Posterior vena cava (tissue), 2 donors: Measurements from ENCODE around the gene NFIL3. TPM values are rescaled to one million over a fixed set of nuclear protein-coding genes. Genes with fewer than 3 reads are reported as not detected.
"Not testable (repeated sequence)": the region's sequence is repeated elsewhere in the genome, so short reads cannot be mapped to it uniquely, and the experiment has no call there.

ENCODE experiments used
- DNase-seq: peaks from one replicate; pipeline ENCODE4 v3.0.0-alpha.2; 2020; ENCODE audit warnings: low spot score
- intact Hi-C, 2 donors: fragments of 100-400 bp; cut with DNase I; formaldehyde crosslinking; loops; one replicate each; pipeline versions ENCODE4 v1.14.1 to v1.14.2; 2022 to 2023
- long read RNA-seq, 2 donors: library from polyadenylated mRNA; unstranded; transcript quantifications; one replicate each; pipeline ENCODE4 v2.0.0, GENCODE V29; 2020 to 2021
- total RNA-seq, 2 donors: library from RNA; stranded (reverse); fragmentation: NEBNext Ultra II Directional; extraction: Animal tissue kit (Norgen Biotek cat#: 25700); gene quantifications; one replicate each; pipeline ENCODE4 v1.2.1, GENCODE V29; 2021
- donor health status: DM: yes; HTN: yes; CAD: no.
- donor health status: DM: yes; HTN: yes; CAD: no.

Gene NFIL3
- total RNA-seq: 10 to 100 TPM; 38.9 to 73.7 TPM
- long read RNA-seq, donor 1, transcript NFIL3-201 (2 exons, 2,085 nt): major isoform, 23 of 27 reads
- long read RNA-seq, donor 1, partial matches to known transcripts: 3 of 27 reads
- long read RNA-seq, donor 1, other reads (novel, unspliced or antisense): 1 of 27 reads
- long read RNA-seq, donor 2, partial matches to known transcripts: 6 of 18 reads
- long read RNA-seq, donor 2, other reads (novel, unspliced or antisense): 8 of 18 reads

GRCh38 chr9:91423785-91424402, at the start of gene NFIL3:
Gene NFIL3 (minus strand): TSS chr9:91423832. CDS start chr9:91410734, 13,098 bp downstream.
- intact Hi-C loops: loop anchor here (10.0 kb wide), 2 partner anchors 309 to 329 kb away; no protein-coding TSS in a partner anchor

GRCh38 chr9:91471524-91471923, 47.9 kb upstream of the NFIL3 start:
- intact Hi-C loops: not testable (repeated sequence)

More at GRCh38 chr9:91423785-91424402, at the start of gene NFIL3:
- peak; percentile 97 for DNase-seq

GRCh38 chr9:91465420-91465819, 41.8 kb upstream of the NFIL3 start:
- DNase-seq: no peak
- intact Hi-C loops: no loop called here

More at GRCh38 chr9:91471524-91471923, 47.9 kb upstream of the NFIL3 start:
- not testable (repeated sequence) for DNase-seq

- intact Hi-C loops: no loop called here
Observed at GRCh38 chr9:91458906-91459305, 35.3 kb upstream of the NFIL3 start.

GRCh38 chr9:91452844-91453243, 29.2 kb upstream of the NFIL3 start:
- no peak for DNase-seq
- intact Hi-C loops: no loop called here

More at GRCh38 chr9:91458906-91459305, 35.3 kb upstream of the NFIL3 start:
- no peak for DNase-seq

- intact Hi-C loops: no loop called here
- DNase-seq: no peak
Observed at GRCh38 chr9:91451431-91452270, 28.0 kb upstream of the NFIL3 start.

GRCh38 chr9:91445135-91445534, 21.5 kb upstream of the NFIL3 start:
- DNase-seq: no peak
- intact Hi-C loops: no loop called here

GRCh38 chr9:91443994-91444392, 20.4 kb upstream of the NFIL3 start:
- no peak for DNase-seq
- intact Hi-C loops: no loop called here

GRCh38 chr9:91443321-91443993, 19.8 kb upstream of the NFIL3 start:
- no peak for DNase-seq
- intact Hi-C loops: no loop called here

- DNase-seq: no peak
- intact Hi-C loops: loop anchor here in 1 of 2 donors (10.0 kb wide), 2 partner anchors 402 to 522 kb away; no protein-coding TSS in a partner anchor
Observed at GRCh38 chr9:91436841-91437240, 13.2 kb upstream of the NFIL3 start.

GRCh38 chr9:91433180-91433579, 9.5 kb upstream of the NFIL3 start:
- no peak for DNase-seq
- intact Hi-C loops: loop anchor here in 1 of 2 donors (10.0 kb wide), 2 partner anchors 398 to 518 kb away; no protein-coding TSS in a partner anchor

- DNase-seq: no peak
- intact Hi-C loops: loop anchor here in 1 of 2 donors (10.0 kb wide), 2 partner anchors 397 to 517 kb away; no protein-coding TSS in a partner anchor
Observed at GRCh38 chr9:91431485-91431884, 7.9 kb upstream of the NFIL3 start.

GRCh38 chr9:91429501-91429900, 5.9 kb upstream of the NFIL3 start:
- DNase-seq: no peak
- intact Hi-C loops: loop anchor here (5.0 to 10.0 kb wide), 4 partner anchors 237 to 512 kb away; no protein-coding TSS in a partner anchor

GRCh38 chr9:91428927-91429351, 5.3 kb upstream of the NFIL3 start:
- intact Hi-C loops: loop anchor here (5.0 to 10.0 kb wide), 4 partner anchors 237 to 512 kb away; no protein-coding TSS in a partner anchor
- DNase-seq: no peak

GRCh38 chr9:91428436-91428835, 4.8 kb upstream of the NFIL3 start:
- intact Hi-C loops: loop anchor here (5.0 to 10.0 kb wide), 4 partner anchors 236 to 511 kb away; no protein-coding TSS in a partner anchor
- DNase-seq: no peak

- intact Hi-C loops: loop anchor here (2.0 to 10.0 kb wide), 5 partner anchors 236 to 511 kb away; no protein-coding TSS in a partner anchor
- no peak for DNase-seq
Observed at GRCh38 chr9:91427873-91428272, 4.2 kb upstream of the NFIL3 start.

GRCh38 chr9:91426123-91426745, 2.6 kb upstream of the NFIL3 start:
- intact Hi-C loops: loop anchor here (2.0 to 10.0 kb wide), 5 partner anchors 234 to 509 kb away; no protein-coding TSS in a partner anchor
- DNase-seq: no peak

- intact Hi-C loops: loop anchor here (5.0 to 10.0 kb wide), 4 partner anchors 233 to 508 kb away; no protein-coding TSS in a partner anchor
Observed at GRCh38 chr9:91425271-91425670, 1.6 kb upstream of the NFIL3 start.

More at GRCh38 chr9:91425271-91425670, 1.6 kb upstream of the NFIL3 start:
- no peak for DNase-seq
